Fibroblast of villous mesenchyme (primary cell): ENCODE data around the gene EDAR. TPM values are rescaled to one million over a fixed set of nuclear protein-coding genes. Genes with fewer than 3 reads are reported as not detected.

Source experiments
- DNase-seq: peaks from one replicate; pipeline ENCODE4 v3.0.0-alpha.2; 2010; ENCODE audit warnings: low read depth
- H3K4me3 ChIP-seq: 2 replicates; pipeline ENCODE4 v1.5.1; 2011; ENCODE audit warnings: low read depth, mild to moderate bottlenecking, low read length
- CTCF ChIP-seq: IDR thresholded peaks from 2 replicates; pipeline ENCODE4 v1.5.1; 2012; ENCODE audit warnings: low read depth, mild to moderate bottlenecking, low read length; ENCODE audit not compliant: insufficient read depth
- total RNA-seq: library from RNA; depleted of rRNA; stranded (reverse); fragments of >200 nt; gene quantifications from 2 replicates; pipeline ENCODE4 v1.2.3, GENCODE V29; 2012

The EDAR gene
- total RNA-seq, 1 donor = not detected

GRCh38 chr2:109028738-109029489 is 39.9 kb upstream of the EDAR start:
- TF ChIP-seq CTCF = no peak
- no peak for DNase-seq
- no peak overlapping the region for H3K4me3 ChIP-seq

- TF ChIP-seq CTCF = no peak
Measured at GRCh38 chr2:109028277-109028676, 39.3 kb upstream of the EDAR start.

GRCh38 chr2:109027702-109028101 is 38.7 kb upstream of the EDAR start:
- no peak overlapping the region for H3K4me3 ChIP-seq
- DNase-seq = no peak
- TF ChIP-seq CTCF = no peak

More at GRCh38 chr2:109028277-109028676, 39.3 kb upstream of the EDAR start:
- H3K4me3 ChIP-seq = no peak overlapping the region
- DNase-seq = no peak

GRCh38 chr2:109024477-109024876 is 35.5 kb upstream of the EDAR start:
- TF ChIP-seq CTCF = no peak
- no peak overlapping the region for H3K4me3 ChIP-seq
- no peak for DNase-seq

GRCh38 chr2:109021895-109022300 is 32.9 kb upstream of the EDAR start:
- TF ChIP-seq CTCF = no peak
- H3K4me3 ChIP-seq = no peak overlapping the region
- DNase-seq = no peak

GRCh38 chr2:109020217-109020637 is 31.2 kb upstream of the EDAR start:
- TF ChIP-seq CTCF = no peak
- no peak overlapping the region for H3K4me3 ChIP-seq
- DNase-seq = peak; percentile 46

GRCh38 chr2:109018452-109018851 is 29.4 kb upstream of the EDAR start:
- no peak for TF ChIP-seq CTCF
- DNase-seq = no peak
- no peak overlapping the region for H3K4me3 ChIP-seq
